HG02642 (cell line): ENCODE data around the gene BICDL1.

Experiments
- ATAC-seq: cut with Tn5 transposase; IDR thresholded peaks from one replicate; pipeline ENCODE4 v1.9.1; 2021; ENCODE audit warnings: mild to moderate bottlenecking; ENCODE audit not compliant: unreplicated experiment, poor library complexity

The BICDL1 gene

GRCh38 chr12:120098756-120099470 is 109.9 kb downstream of the BICDL1 start:
- ATAC-seq: no peak

GRCh38 chr12:120099738-120100137 is 110.7 kb downstream of the BICDL1 start:
- ATAC-seq: no peak

GRCh38 chr12:120100630-120101029 is 111.6 kb downstream of the BICDL1 start:
- no peak for ATAC-seq

GRCh38 chr12:120101182-120101581 is 112.1 kb downstream of the BICDL1 start:
- peak; percentile 56 for ATAC-seq

GRCh38 chr12:120101617-120102016 is 112.6 kb downstream of the BICDL1 start:
- ATAC-seq: peak; percentile 3

- no peak for ATAC-seq
Observed at GRCh38 chr12:120102189-120103043, 113.4 kb downstream of the BICDL1 start.

- no peak for ATAC-seq
Observed at GRCh38 chr12:120103044-120103338, 114.0 kb downstream of the BICDL1 start.

GRCh38 chr12:120103371-120103770 is 114.3 kb downstream of the BICDL1 start:
- ATAC-seq: no peak

- ATAC-seq: no peak
Observed at GRCh38 chr12:120106151-120106550, 117.1 kb downstream of the BICDL1 start.

- ATAC-seq: no peak
Observed at GRCh38 chr12:120109570-120110267, 120.7 kb downstream of the BICDL1 start.

- peak; percentile 70 for ATAC-seq
Observed at GRCh38 chr12:120110550-120111501, 121.8 kb downstream of the BICDL1 start.

GRCh38 chr12:120115066-120115465 is 126.0 kb downstream of the BICDL1 start:
- no peak for ATAC-seq

- ATAC-seq: no peak
Observed at GRCh38 chr12:120115692-120116440, 126.8 kb downstream of the BICDL1 start.

GRCh38 chr12:120116441-120116791 is 127.4 kb downstream of the BICDL1 start, which contains the start of gene RAB35:
RAB35 (minus strand) TSS chr12:120116753; CDS start chr12:120116650, 103 bp downstream.
- ATAC-seq: peak; percentile 13

GRCh38 chr12:120116792-120117651 is 128.0 kb downstream of the BICDL1 start:
- peak; percentile 61 for ATAC-seq

- no peak for ATAC-seq
Observed at GRCh38 chr12:120117961-120118320, 128.9 kb downstream of the BICDL1 start.

- ATAC-seq: no peak
Observed at GRCh38 chr12:120118321-120119061, 129.5 kb downstream of the BICDL1 start.
